Gastrocnemius medialis (tissue), 4 donors: Measurements from ENCODE around the gene WDR18. TPM values are rescaled to one million over a fixed set of nuclear protein-coding genes. Genes with fewer than 3 reads are reported as not detected.

Source experiments
- ATAC-seq, 2 donors: fragments of 150-250 bp; one replicate each; pipeline ENCODE4 v1.9.1; 2016
- DNase-seq, 2 donors: peaks; one replicate each; pipeline ENCODE4 v3.0.0-alpha.2; 2019
- H3K27ac ChIP-seq, 4 donors: fragments of 200-600 bp; sonication (generic); 1 replicate in 1 of 4; 2 replicates in 3 of 4; pipeline ENCODE4 v1.5.1; 2016 to 2018; ENCODE audit warnings: mild to moderate bottlenecking in 2 of 4, moderate library complexity in 1 of 4
- H3K27me3 ChIP-seq, 3 donors: fragments of 200-600 bp; sonication (generic) in 2 of 3; 1 replicate in 1 of 3; 2 replicates in 2 of 3; pipeline versions ENCODE4 v1.5.1 to v1.6.0; 2016 to 2019; ENCODE audit warnings: mild to moderate bottlenecking in 1 of 3, moderate library complexity in 1 of 3
- H3K36me3 ChIP-seq, 2 donors: fragments of 200-600 bp; sonication (generic) in 1 of 2; one replicate each; pipeline ENCODE4 v1.5.1; 2017 to 2018
- H3K4me1 ChIP-seq, 2 donors: fragments of 200-600 bp; sonication (generic) in 1 of 2; one replicate each; pipeline ENCODE4 v1.5.1; 2016 to 2017; ENCODE audit warnings: mild to moderate bottlenecking in 2 of 2
- H3K4me3 ChIP-seq, 4 donors: fragments of 200-600 bp; sonication (generic) in 3 of 4; 1 replicate in 1 of 4; 2 replicates in 3 of 4; pipeline ENCODE4 v1.5.1; 2016 to 2019; ENCODE audit warnings: mild to moderate bottlenecking in 2 of 4
- H3K9me3 ChIP-seq, 3 donors: fragments of 200-600 bp; sonication (generic) in 2 of 3; 1 replicate in 1 of 3; 2 replicates in 2 of 3; pipeline ENCODE4 v1.5.1; 2016 to 2019
- CTCF ChIP-seq, 5 experiments: fragments of 450-650 bp in 3 of 5; fragments of 200-600 bp in 2 of 5; sonication (generic) in 2 of 5; IDR thresholded peaks in 4 of 5; conservative IDR thresholded peaks in 1 of 5; 1 replicate in 4 of 5; 2 replicates in 1 of 5; pipeline ENCODE4 v1.5.1; 2016 to 2019; ENCODE audit warnings: antibody characterized with exemption in 5 of 5, mild to moderate bottlenecking in 3 of 5, moderate library complexity in 3 of 5
- POLR2A ChIP-seq, 2 donors: fragments of 450-650 bp; IDR thresholded peaks; one replicate each; pipeline ENCODE4 v1.6.1; 2017; ENCODE audit warnings: antibody characterized with exemption in 2 of 2, mild to moderate bottlenecking in 2 of 2, moderate library complexity in 2 of 2
- in situ Hi-C, 4 donors: fragments of 200-750 bp; cut with MboI; loops; one replicate each; pipeline versions ENCODE4 v1.15.0 to v1.8.0; 2017; ENCODE audit warnings: low sequenced_read_pairs in 4 of 4
- intact Hi-C: fragments of 100-400 bp; cut with DNase I; formaldehyde crosslinking; loops from one replicate; pipeline ENCODE4 v1.15.1; 2023; ENCODE audit warnings: low total_unique reads
- total RNA-seq, 4 donors: library from RNA; depleted of rRNA; stranded (reverse); fragments of >200 nt; gene quantifications; one replicate each; pipeline versions ENCODE4 v1.1.0 to v1.2.3, GENCODE V29; 2016

Gene WDR18
- total RNA-seq, 4 donors from 2014 or later = 4.4 to 59.0 (median 28.6) TPM

GRCh38 chr19:938233-938923 lies 45.8 kb upstream of the WDR18 start:
- DNase-seq (no peak), ATAC-seq (no peak)
- intact Hi-C loops = no loop called here
- no peaks in the 10 kb centered on the region for H3K36me3 ChIP-seq
- TF ChIP-seq CTCF (IDR thresholded peaks at IDR 0.05 in 4 of 5, conservative IDR thresholded peaks at IDR 0.05 in 1 of 5) (no peak), POLR2A (IDR thresholded peaks at IDR 0.05) (no peak)
- H3K4me1 ChIP-seq = peaks cover 18 to 27% of the 10 kb centered on the region in 2 donors
- in situ Hi-C loops = no loop called here
- H3K9me3 ChIP-seq = no peaks in the 10 kb centered on the region
- H3K27ac ChIP-seq = no peak overlapping the region
- no peaks in the 10 kb centered on the region for H3K27me3 ChIP-seq
- H3K4me3 ChIP-seq = no peak overlapping the region

GRCh38 chr19:939439-939838 lies 44.7 kb upstream of the WDR18 start:
- Histone ChIP-seq H3K4me1 (peaks cover 8 to 16% of the 10 kb centered on the region in 2 donors), H3K9me3 (no peaks in the 10 kb centered on the region), H3K27ac (no peak overlapping the region), H3K27me3 (no peaks in the 10 kb centered on the region), H3K4me3 (no peak overlapping the region), H3K36me3 (no peaks in the 10 kb centered on the region)
- intact Hi-C loops = no loop called here
- ATAC-seq (no peak), DNase-seq (no peak)
- TF ChIP-seq CTCF (IDR thresholded peaks at IDR 0.05 in 4 of 5, conservative IDR thresholded peaks at IDR 0.05 in 1 of 5) (no peak), POLR2A (IDR thresholded peaks at IDR 0.05) (no peak)
- in situ Hi-C loops = no loop called here

GRCh38 chr19:939922-940321 lies 44.2 kb upstream of the WDR18 start:
- intact Hi-C loops = no loop called here
- Histone ChIP-seq H3K9me3 (no peaks in the 10 kb centered on the region), H3K4me3 (no peak overlapping the region), H3K36me3 (no peaks in the 10 kb centered on the region), H3K27me3 (no peaks in the 10 kb centered on the region), H3K4me1 (peaks cover 5 to 12% of the 10 kb centered on the region in 2 donors), H3K27ac (peak overlapping the region in 1 of 4 donors; percentile 68)
- ATAC-seq (no peak), DNase-seq (no peak)
- in situ Hi-C loops = no loop called here
- TF ChIP-seq POLR2A (IDR thresholded peaks at IDR 0.05) (no peak), CTCF (IDR thresholded peaks at IDR 0.05 in 4 of 5, conservative IDR thresholded peaks at IDR 0.05 in 1 of 5) (no peak)

GRCh38 chr19:940591-941291 lies 43.4 kb upstream of the WDR18 start:
- ATAC-seq (peak; percentile 44 to 59), DNase-seq (peak; percentile 30 to 48)
- Histone ChIP-seq H3K4me3 (peak overlapping the region; percentile 34 to 50 (median 44)), H3K36me3 (no peaks in the 10 kb centered on the region), H3K27me3 (no peaks in the 10 kb centered on the region), H3K9me3 (no peaks in the 10 kb centered on the region), H3K4me1 (peaks cover 0 to 7% of the 10 kb centered on the region in 2 donors), H3K27ac (peak overlapping the region; percentile 56 to 72 (median 64))
- no peak for TF ChIP-seq POLR2A (IDR thresholded peaks at IDR 0.05)
- TF ChIP-seq CTCF (IDR thresholded peaks at IDR 0.05 in 4 of 5, conservative IDR thresholded peaks at IDR 0.05 in 1 of 5) = no peak
- intact Hi-C loops = no loop called here
- in situ Hi-C loops = no loop called here
